Natural killer cell (primary cell): ENCODE measurements around the gene GCG. TPM values are rescaled to one million over a fixed set of nuclear protein-coding genes. Genes with fewer than 3 reads are reported as not detected.

Source experiments
- ATAC-seq, 3 donors: fragments of 150-1000 bp in 2 of 3; fragments of 200-7000 bp in 1 of 3; cut with Tn5 transposase; 1 replicate in 1 of 3; 2 replicates in 2 of 3; pipeline ENCODE4 v1.10.0; 2021; ENCODE audit warnings: mild to moderate bottlenecking in 2 of 3, moderate library complexity in 2 of 3
- DNase-seq, 2 donors: peaks; one replicate each; pipeline versions ENCODE4 v3.0.0 to v3.0.0-alpha.2; 2013 to 2021; ENCODE audit warnings: mixed read lengths in 1 of 2
- H3K27ac ChIP-seq: one replicate; pipeline ENCODE4 v1.5.1; 2013; ENCODE audit warnings: mild to moderate bottlenecking, low read length
- H3K27me3 ChIP-seq: one replicate; pipeline ENCODE4 v1.6.1; 2013; ENCODE audit warnings: low read length; ENCODE audit not compliant: control insufficient read depth, insufficient read depth
- H3K36me3 ChIP-seq: one replicate; pipeline ENCODE4 v1.6.1; 2013; ENCODE audit warnings: low read length; ENCODE audit not compliant: control insufficient read depth, insufficient read depth
- H3K4me1 ChIP-seq: one replicate; pipeline ENCODE4 v1.6.1; 2013; ENCODE audit warnings: low read length; ENCODE audit not compliant: control insufficient read depth, insufficient read depth
- H3K4me3 ChIP-seq: one replicate; pipeline ENCODE4 v1.5.1; 2013; ENCODE audit warnings: low read length
- H3K9me3 ChIP-seq: one replicate; pipeline ENCODE4 v1.6.1; 2013; ENCODE audit warnings: low read length; ENCODE audit not compliant: control insufficient read depth, insufficient read depth
- H3K27ac Mint-ChIP-seq, 2 donors: one replicate each; pipeline ENCODE4 v1.8.0; 2022; ENCODE audit warnings: mild to moderate bottlenecking in 2 of 2, mixed read lengths in 2 of 2, moderate library complexity in 1 of 2
- H3K27me3 Mint-ChIP-seq, 2 donors: one replicate each; pipeline ENCODE4 v1.8.0; 2022; ENCODE audit warnings: low read depth in 2 of 2, mixed read lengths in 2 of 2
- H3K36me3 Mint-ChIP-seq: one replicate; pipeline ENCODE4 v1.8.0; 2022; ENCODE audit warnings: mixed read lengths
- H3K4me1 Mint-ChIP-seq, 2 donors: one replicate each; pipeline ENCODE4 v1.8.0; 2022; ENCODE audit warnings: mixed read lengths in 2 of 2
- H3K4me3 Mint-ChIP-seq: one replicate; pipeline ENCODE4 v1.8.0; 2022; ENCODE audit warnings: mild to moderate bottlenecking, moderate library complexity, mixed read lengths
- H3K9me3 Mint-ChIP-seq, 2 donors: one replicate each; pipeline ENCODE4 v1.8.0; 2022; ENCODE audit warnings: mixed read lengths in 2 of 2
- CTCF ChIP-seq: fragments of 200-600 bp; IDR thresholded peaks from one replicate; pipeline ENCODE4 v1.8.0; 2022; ENCODE audit warnings: antibody characterized with exemption
- WGBS: methylation state at CpG from one replicate; pipeline ENCODE4 v1.1.7; 2013; ENCODE audit warnings: missing lambda C conversion rate; ENCODE audit not compliant: insufficient coverage; 5-methylcytosine and 5-hydroxymethylcytosine counted together
- intact Hi-C: fragments of 100-400 bp; cut with micrococcal nuclease; formaldehyde crosslinking; loops from one replicate; pipeline ENCODE4 v1.14.2; 2022
- total RNA-seq, 4 donors: library from RNA; stranded (reverse); fragments of 120-200 nt in 1 of 4; gene quantifications; one replicate each; pipeline versions ENCODE4 v1.2.3 to v1.2.4, GENCODE V29; 2013 to 2022

GCG gene
- total RNA-seq, 3 donors from 2014 or later (not counting 1 experiment from before 2014, with no cell fraction given) = not detected

- ATAC-seq (no peak), DNase-seq (no peak)
- Histone ChIP-seq H3K27ac (no peak overlapping the region), H3K4me1 (no peaks in the 10 kb centered on the region), H3K9me3 (no peaks in the 10 kb centered on the region), H3K27me3 (peaks cover 2% of the 10 kb centered on the region), H3K36me3 (no peaks in the 10 kb centered on the region), H3K4me3 (no peak overlapping the region)
- Mint-ChIP-seq H3K9me3 (no peaks in the 10 kb centered on the region), H3K27me3 (peaks cover 13 to 24% of the 10 kb centered on the region in 2 donors), H3K27ac (no peak overlapping the region), H3K4me3 (no peak overlapping the region), H3K4me1 (no peaks in the 10 kb centered on the region), H3K36me3 (no peaks in the 10 kb centered on the region)
- no peak for TF ChIP-seq CTCF
- intact Hi-C loops = no loop called here
- 100% methylated on average over 2 of the region's 2 CpGs for WGBS
Measured at GRCh38 chr2:162182395-162182794, 30.3 kb upstream of the GCG start.

GRCh38 chr2:162177301-162177700 lies 25.3 kb upstream of the GCG start:
- intact Hi-C loops = no loop called here
- ATAC-seq (no peak), DNase-seq (no peak)
- H3K27ac Mint-ChIP-seq = no peak overlapping the region
- H3K27me3 ChIP-seq = no peaks in the 10 kb centered on the region
- TF ChIP-seq CTCF = no peak
- H3K4me3 ChIP-seq = no peak overlapping the region
- H3K27me3 Mint-ChIP-seq = peaks cover 12 to 19% of the 10 kb centered on the region in 2 donors
- H3K4me3 Mint-ChIP-seq = no peak overlapping the region
- no peaks in the 10 kb centered on the region for H3K36me3 ChIP-seq
- H3K4me1 ChIP-seq = no peaks in the 10 kb centered on the region
- H3K4me1 Mint-ChIP-seq = no peaks in the 10 kb centered on the region
- H3K36me3 Mint-ChIP-seq = no peaks in the 10 kb centered on the region
- no peaks in the 10 kb centered on the region for H3K9me3 Mint-ChIP-seq
- no peaks in the 10 kb centered on the region for H3K9me3 ChIP-seq
- WGBS = 87% methylated on average over 4 of the region's 4 CpGs
- H3K27ac ChIP-seq = no peak overlapping the region

GRCh38 chr2:162175714-162176113 lies 23.7 kb upstream of the GCG start:
- DNase-seq (no peak), ATAC-seq (no peak)
- no peak for TF ChIP-seq CTCF
- Histone ChIP-seq H3K27me3 (no peaks in the 10 kb centered on the region), H3K36me3 (no peaks in the 10 kb centered on the region), H3K4me1 (no peaks in the 10 kb centered on the region), H3K4me3 (no peak overlapping the region), H3K9me3 (no peaks in the 10 kb centered on the region), H3K27ac (no peak overlapping the region)
- Mint-ChIP-seq H3K27ac (no peak overlapping the region), H3K4me3 (no peak overlapping the region), H3K4me1 (peaks cover 0 to 3% of the 10 kb centered on the region in 2 donors), H3K9me3 (no peaks in the 10 kb centered on the region), H3K36me3 (no peaks in the 10 kb centered on the region), H3K27me3 (peaks cover 9 to 13% of the 10 kb centered on the region in 2 donors)
- WGBS = 51% methylated on average over 3 of the region's 3 CpGs
- intact Hi-C loops = no loop called here

- no peaks in the 10 kb centered on the region for H3K27me3 ChIP-seq
- 91% methylated on average over 4 of the region's 5 CpGs for WGBS
- no peaks in the 10 kb centered on the region for H3K36me3 ChIP-seq
- intact Hi-C loops = no loop called here
- H3K4me3 ChIP-seq = no peak overlapping the region
- no peak overlapping the region for H3K27ac ChIP-seq
- H3K9me3 ChIP-seq = no peaks in the 10 kb centered on the region
- Mint-ChIP-seq H3K4me3 (no peak overlapping the region), H3K27ac (no peak overlapping the region), H3K4me1 (peaks cover 0 to 7% of the 10 kb centered on the region in 2 donors), H3K9me3 (no peaks in the 10 kb centered on the region), H3K36me3 (no peaks in the 10 kb centered on the region), H3K27me3 (peaks cover 6% of the 10 kb centered on the region in 2 donors)
- no peaks in the 10 kb centered on the region for H3K4me1 ChIP-seq
- no peak for ATAC-seq
- no peak for TF ChIP-seq CTCF
- DNase-seq = no peak
Measured at GRCh38 chr2:162174746-162175145, 22.7 kb upstream of the GCG start.
